Astrocyte (in vitro differentiated cells and primary cell): ENCODE data around the gene NLGN3. TPM values are rescaled to one million over a fixed set of nuclear protein-coding genes. Genes with fewer than 3 reads are reported as not detected.

ENCODE experiments used
- DNase-seq: peaks from one replicate; pipeline ENCODE4 v3.0.0-alpha.2; 2010; ENCODE audit warnings: low read depth
- FAIRE-seq: peaks from 2 replicates; lab custom pipeline; 2011; peaks lifted over from hg19 to GRCh38; lab: Jason Lieb, UNC
- H2AFZ ChIP-seq: 2 replicates; pipeline ENCODE4 v1.6.0; 2012; ENCODE audit warnings: low read depth, low read length, inconsistent platforms
- H3K27ac ChIP-seq: 2 replicates; pipeline ENCODE4 v1.5.1; 2011; ENCODE audit warnings: low read depth, low read length, inconsistent platforms
- H3K27me3 ChIP-seq: 2 replicates; pipeline ENCODE4 v1.6.0; 2011; ENCODE audit warnings: low read length, inconsistent platforms; ENCODE audit not compliant: insufficient read depth
- H3K36me3 ChIP-seq: 2 replicates; pipeline ENCODE4 v1.5.1; 2011; ENCODE audit warnings: low read length, inconsistent platforms; ENCODE audit not compliant: insufficient read depth
- H3K4me1 ChIP-seq: 2 replicates; pipeline ENCODE4 v1.5.1; 2011; ENCODE audit warnings: low read length, inconsistent platforms; ENCODE audit not compliant: insufficient read depth
- H3K4me2 ChIP-seq: 2 replicates; pipeline ENCODE4 v1.6.0; 2012; ENCODE audit warnings: low read length, inconsistent platforms
- H3K4me3 ChIP-seq: 2 replicates; pipeline ENCODE4 v1.5.1; 2011; ENCODE audit warnings: low read depth, mild to moderate bottlenecking, low read length, inconsistent platforms; ENCODE audit not compliant: insufficient read depth
- H3K79me2 ChIP-seq: 2 replicates; pipeline ENCODE4 v1.6.0; 2012; ENCODE audit warnings: mild to moderate bottlenecking, low read length, inconsistent platforms; ENCODE audit not compliant: insufficient read depth
- H3K9ac ChIP-seq: 2 replicates; pipeline ENCODE4 v1.6.0; 2012; ENCODE audit warnings: mild to moderate bottlenecking, low read length, inconsistent platforms
- H3K9me3 ChIP-seq: 2 replicates; pipeline ENCODE4 v1.5.1; 2012; ENCODE audit warnings: low read depth, mild to moderate bottlenecking, low read length, inconsistent platforms; ENCODE audit not compliant: insufficient read depth
- H4K20me1 ChIP-seq: 2 replicates; pipeline ENCODE4 v1.6.0; 2012; ENCODE audit warnings: low read length, inconsistent platforms; ENCODE audit not compliant: insufficient read depth
- H3K27ac Mint-ChIP-seq: one replicate; pipeline ENCODE4 v1.8.0; 2021; ENCODE audit warnings: mild to moderate bottlenecking, mixed read lengths; ENCODE audit not compliant: unreplicated experiment
- H3K27me3 Mint-ChIP-seq: one replicate; pipeline ENCODE4 v1.8.0; 2021; ENCODE audit warnings: low read depth, mixed read lengths; ENCODE audit not compliant: unreplicated experiment
- H3K36me3 Mint-ChIP-seq: one replicate; pipeline ENCODE4 v1.8.0; 2021; ENCODE audit warnings: low read depth, mixed read lengths; ENCODE audit not compliant: unreplicated experiment
- H3K4me1 Mint-ChIP-seq: one replicate; pipeline ENCODE4 v1.8.0; 2021; ENCODE audit warnings: low read depth, mixed read lengths; ENCODE audit not compliant: unreplicated experiment
- H3K4me3 Mint-ChIP-seq: one replicate; pipeline ENCODE4 v1.8.0; 2021; ENCODE audit warnings: mild to moderate bottlenecking, moderate library complexity, mixed read lengths; ENCODE audit not compliant: unreplicated experiment
- H3K9me3 Mint-ChIP-seq: one replicate; pipeline ENCODE4 v1.8.0; 2021; ENCODE audit warnings: mild to moderate bottlenecking, mixed read lengths; ENCODE audit not compliant: unreplicated experiment
- CTCF ChIP-seq: IDR thresholded peaks from 2 replicates; pipeline ENCODE4 v1.5.1; 2011; ENCODE audit warnings: low read depth, mild to moderate bottlenecking, inconsistent platforms, low read length, moderate library complexity; ENCODE audit not compliant: insufficient read depth
- EZH2 ChIP-seq: IDR thresholded peaks from 2 replicates; pipeline ENCODE4 v1.6.1; 2012; ENCODE audit warnings: mild to moderate bottlenecking, low read length, inconsistent platforms; ENCODE audit not compliant: insufficient read depth
- total RNA-seq: library from RNA; stranded (reverse); gene quantifications from 2 replicates; pipeline ENCODE4 v1.2.1, GENCODE V29; 2021

NLGN3 gene
- total RNA-seq, 1 donor from 2014 or later: 0.93 TPM

- Histone ChIP-seq H3K27ac (no peak overlapping the region), H3K4me1 (no peaks in the 10 kb centered on the region), H3K27me3 (no peaks in the 10 kb centered on the region), H3K4me3 (no peak overlapping the region), H3K36me3 (no peaks in the 10 kb centered on the region), H3K4me2 (no peak overlapping the region), H3K9ac (no peak overlapping the region), H4K20me1 (no peaks in the 10 kb centered on the region), H3K79me2 (no peaks in the 10 kb centered on the region), H3K9me3 (no peaks in the 10 kb centered on the region), H2AFZ (no peak overlapping the region)
- TF ChIP-seq CTCF (no peak), EZH2 (no peak)
- H3K9me3 Mint-ChIP-seq: no peaks in the 10 kb centered on the region
- DNase-seq (no peak), FAIRE-seq (no peak)
- H3K27ac Mint-ChIP-seq: no peak overlapping the region
- no peak overlapping the region for H3K4me3 Mint-ChIP-seq
- no peaks in the 10 kb centered on the region for H3K36me3 Mint-ChIP-seq
- peaks cover 2% of the 10 kb centered on the region for H3K4me1 Mint-ChIP-seq
- H3K27me3 Mint-ChIP-seq: no peaks in the 10 kb centered on the region
These were observed 46.6 kb downstream of the NLGN3 start for GRCh38 chrX:71191248-71191647.

- FAIRE-seq (peak; percentile 5), DNase-seq (no peak)
- Histone ChIP-seq H3K79me2 (no peaks in the 10 kb centered on the region), H3K4me1 (no peaks in the 10 kb centered on the region), H3K27ac (no peak overlapping the region), H3K9ac (no peak overlapping the region), H4K20me1 (no peaks in the 10 kb centered on the region), H3K36me3 (no peaks in the 10 kb centered on the region), H3K27me3 (no peaks in the 10 kb centered on the region), H3K4me3 (no peak overlapping the region), H3K9me3 (no peaks in the 10 kb centered on the region), H3K4me2 (peak overlapping the region; percentile 54), H2AFZ (peak overlapping the region; percentile 47)
- Mint-ChIP-seq H3K4me1 (peaks cover 2% of the 10 kb centered on the region), H3K36me3 (no peaks in the 10 kb centered on the region), H3K27me3 (no peaks in the 10 kb centered on the region), H3K9me3 (no peaks in the 10 kb centered on the region), H3K27ac (peak overlapping the region; percentile 8), H3K4me3 (no peak overlapping the region)
- TF ChIP-seq CTCF (no peak), EZH2 (no peak)
These were observed 51.5 kb downstream of the NLGN3 start for GRCh38 chrX:71195964-71196649.

- no peak for DNase-seq
- Mint-ChIP-seq H3K36me3 (no peaks in the 10 kb centered on the region), H3K27ac (no peak overlapping the region), H3K27me3 (no peaks in the 10 kb centered on the region), H3K9me3 (no peaks in the 10 kb centered on the region), H3K4me3 (no peak overlapping the region), H3K4me1 (peaks cover 2% of the 10 kb centered on the region)
- Histone ChIP-seq H3K36me3 (no peaks in the 10 kb centered on the region), H3K79me2 (no peaks in the 10 kb centered on the region), H3K27me3 (no peaks in the 10 kb centered on the region), H3K9ac (no peak overlapping the region), H4K20me1 (no peaks in the 10 kb centered on the region), H3K4me1 (no peaks in the 10 kb centered on the region), H3K9me3 (no peaks in the 10 kb centered on the region), H3K4me3 (no peak overlapping the region), H2AFZ (no peak overlapping the region), H3K4me2 (no peak overlapping the region), H3K27ac (no peak overlapping the region)
- no peak for FAIRE-seq
- TF ChIP-seq CTCF: no peak
- no peak for TF ChIP-seq EZH2
These were observed 53.4 kb downstream of the NLGN3 start for GRCh38 chrX:71198066-71198465.
